OCI-LY7 (cell line): Measurements from ENCODE around the gene HUNK. TPM values are rescaled to one million over a fixed set of nuclear protein-coding genes. Genes with fewer than 3 reads are reported as not detected.

Source experiments
- BruUV-seq: library from RNA; stranded (reverse); fragments of 400-500 nt; replicated peaks from 2 replicates; lab custom pipeline; 2021; lab: Mats Ljungman, UMichigan
- CTCF ChIA-PET: fragments of 300-600 bp; sonication (Branson Sonifier 250); formaldehyde crosslinking; loops from one replicate; lab custom pipeline; 2022; ENCODE audit warnings: antibody characterized with exemption; ENCODE audit not compliant: unreplicated experiment; lab: Charles Lee
- POLR2A ChIA-PET: fragments of 300-600 bp; sonication (Branson Sonifier 250); formaldehyde crosslinking; loops from one replicate; lab custom pipeline; 2022; ENCODE audit warnings: antibody characterized with exemption; lab: Charles Lee
- DNase-seq: peaks from one replicate; pipeline ENCODE4 v3.0.0-alpha.2; 2015; ENCODE audit warnings: low spot score
- H2AFZ ChIP-seq: fragments of 200-600 bp; sonication (generic), shearing (Covaris generic); 2 replicates; pipeline ENCODE4 v1.6.1; 2014; ENCODE audit warnings: mild to moderate bottlenecking, antibody characterized with exemption, low read length, moderate library complexity
- H3K27ac ChIP-seq: fragments of 200-600 bp; sonication (generic); 2 replicates; pipeline ENCODE4 v1.5.1; 2014; ENCODE audit warnings: mixed run types, low read depth, mild to moderate bottlenecking, moderate library complexity, low read length, inconsistent platforms; ENCODE audit not compliant: poor library complexity, severe bottlenecking
- H3K36me3 ChIP-seq: fragments of 200-600 bp; sonication (generic); 2 replicates; pipeline ENCODE4 v1.6.1; 2014; ENCODE audit warnings: mild to moderate bottlenecking, antibody characterized with exemption, low read length, moderate library complexity, mixed read lengths; ENCODE audit not compliant: insufficient read depth
- H3K4me1 ChIP-seq: fragments of 200-600 bp; sonication (generic); 2 replicates; pipeline ENCODE4 v1.5.1; 2014; ENCODE audit warnings: mild to moderate bottlenecking, low read length; ENCODE audit not compliant: insufficient read depth, poor library complexity, severe bottlenecking
- H3K4me2 ChIP-seq: fragments of 200-600 bp; sonication (generic); 2 replicates; pipeline ENCODE4 v1.6.1; 2014; ENCODE audit warnings: mild to moderate bottlenecking, low read length
- H3K4me3 ChIP-seq: fragments of 200-600 bp; sonication (generic); 2 replicates; pipeline ENCODE4 v1.5.1; 2014; ENCODE audit warnings: mild to moderate bottlenecking, low read depth, low read length; ENCODE audit not compliant: poor library complexity, severe bottlenecking
- H3K79me2 ChIP-seq: fragments of 200-600 bp; sonication (generic); 2 replicates; pipeline ENCODE4 v1.6.1; 2016; ENCODE audit warnings: low read depth, mild to moderate bottlenecking, low read length, moderate library complexity, mixed read lengths; ENCODE audit not compliant: insufficient read depth
- H3K9me2 ChIP-seq: fragments of 200-600 bp; sonication (generic); 2 replicates; pipeline ENCODE4 v1.6.1; 2016; ENCODE audit warnings: mild to moderate bottlenecking, low read length, mixed read lengths; ENCODE audit not compliant: insufficient read depth
- H3K9me3 ChIP-seq: fragments of 200-600 bp; sonication (generic); 2 replicates; pipeline ENCODE4 v1.6.1; 2014; ENCODE audit warnings: mild to moderate bottlenecking, mixed run types, low read length, mixed read lengths
- H4K20me1 ChIP-seq: fragments of 200-600 bp; sonication (generic); 2 replicates; pipeline ENCODE4 v1.6.1; 2014; ENCODE audit warnings: mild to moderate bottlenecking, antibody characterized with exemption, low read length, moderate library complexity, mixed read lengths; ENCODE audit not compliant: insufficient read depth
- EZH2phosphoT487 ChIP-seq: fragments of 200-600 bp; sonication (generic); IDR thresholded peaks from 2 replicates; pipeline ENCODE4 v1.6.1; 2018; ENCODE audit warnings: low read depth, borderline replicate concordance, mild to moderate bottlenecking, mixed run types, antibody characterized with exemption, low read length, moderate library complexity, mixed read lengths
- intact Hi-C: fragments of 100-400 bp; cut with micrococcal nuclease; formaldehyde crosslinking; loops from one replicate; pipeline ENCODE4 v1.10.0; 2022; ENCODE audit not compliant: unreplicated experiment
- total RNA-seq, 2 experiments: library from RNA; depleted of rRNA in 1 of 2; stranded (reverse); fragments of >200 nt in 1 of 2; shearing (Covaris generic) in 1 of 2; gene quantifications; 2 replicates each; pipeline ENCODE4 v1.2.3, GENCODE V29; 2014 to 2022
- TF ChIP-seq, protein P1 (sequence below): fragments of 200-600 bp; sonication (generic); conservative IDR thresholded peaks from 2 replicates; pipeline ENCODE4 v1.5.1; 2014; ENCODE audit warnings: mild to moderate bottlenecking, antibody characterized with exemption, low read length, moderate library complexity, mixed read lengths

Gene HUNK
- total RNA-seq, 2 experiments from 2014 or later, result 0.35 to 5.5 TPM

DNA sequence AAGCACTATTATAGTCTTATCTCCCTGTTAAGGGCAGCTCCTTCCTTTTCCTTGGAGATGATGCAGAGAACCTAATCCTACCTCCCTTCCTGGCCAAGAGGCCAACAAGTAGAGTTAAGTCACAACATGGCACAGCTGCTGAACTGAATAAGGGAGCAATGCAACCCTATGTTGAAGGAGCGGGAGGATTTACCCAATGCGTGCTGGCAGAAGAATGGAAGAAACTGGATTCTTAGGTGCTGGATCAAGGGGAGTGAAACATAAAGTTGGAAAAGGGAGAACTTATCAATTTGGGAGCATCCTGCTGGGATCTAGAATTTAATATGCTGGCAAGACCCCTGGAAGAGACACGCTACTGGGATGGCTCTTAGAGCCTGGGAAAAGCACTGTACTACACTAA lies 12.0 kb upstream of the HUNK start:
- Histone ChIP-seq H3K36me3 (no peaks in the 10 kb centered on the region), H3K27ac (no peak overlapping the region), H2AFZ (no peak overlapping the region), H4K20me1 (no peaks in the 10 kb centered on the region), H3K4me1 (no peaks in the 10 kb centered on the region), H3K9me3 (no peaks in the 10 kb centered on the region), H3K9me2 (no peaks in the 10 kb centered on the region), H3K4me2 (no peak overlapping the region), H3K4me3 (no peak overlapping the region), H3K79me2 (no peaks in the 10 kb centered on the region)
- BruUV-seq, result no TSS peak
- intact Hi-C loops, result no loop called here
- POLR2A ChIA-PET, result no interaction called here
- CTCF ChIA-PET, result no interaction called here
- DNase-seq, result no peak
- TF ChIP-seq EZH2phosphoT487, result no peak
- TF ChIP-seq, protein P1, sequence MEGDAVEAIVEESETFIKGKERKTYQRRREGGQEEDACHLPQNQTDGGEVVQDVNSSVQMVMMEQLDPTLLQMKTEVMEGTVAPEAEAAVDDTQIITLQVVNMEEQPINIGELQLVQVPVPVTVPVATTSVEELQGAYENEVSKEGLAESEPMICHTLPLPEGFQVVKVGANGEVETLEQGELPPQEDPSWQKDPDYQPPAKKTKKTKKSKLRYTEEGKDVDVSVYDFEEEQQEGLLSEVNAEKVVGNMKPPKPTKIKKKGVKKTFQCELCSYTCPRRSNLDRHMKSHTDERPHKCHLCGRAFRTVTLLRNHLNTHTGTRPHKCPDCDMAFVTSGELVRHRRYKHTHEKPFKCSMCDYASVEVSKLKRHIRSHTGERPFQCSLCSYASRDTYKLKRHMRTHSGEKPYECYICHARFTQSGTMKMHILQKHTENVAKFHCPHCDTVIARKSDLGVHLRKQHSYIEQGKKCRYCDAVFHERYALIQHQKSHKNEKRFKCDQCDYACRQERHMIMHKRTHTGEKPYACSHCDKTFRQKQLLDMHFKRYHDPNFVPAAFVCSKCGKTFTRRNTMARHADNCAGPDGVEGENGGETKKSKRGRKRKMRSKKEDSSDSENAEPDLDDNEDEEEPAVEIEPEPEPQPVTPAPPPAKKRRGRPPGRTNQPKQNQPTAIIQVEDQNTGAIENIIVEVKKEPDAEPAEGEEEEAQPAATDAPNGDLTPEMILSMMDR, result no peak

DNA sequence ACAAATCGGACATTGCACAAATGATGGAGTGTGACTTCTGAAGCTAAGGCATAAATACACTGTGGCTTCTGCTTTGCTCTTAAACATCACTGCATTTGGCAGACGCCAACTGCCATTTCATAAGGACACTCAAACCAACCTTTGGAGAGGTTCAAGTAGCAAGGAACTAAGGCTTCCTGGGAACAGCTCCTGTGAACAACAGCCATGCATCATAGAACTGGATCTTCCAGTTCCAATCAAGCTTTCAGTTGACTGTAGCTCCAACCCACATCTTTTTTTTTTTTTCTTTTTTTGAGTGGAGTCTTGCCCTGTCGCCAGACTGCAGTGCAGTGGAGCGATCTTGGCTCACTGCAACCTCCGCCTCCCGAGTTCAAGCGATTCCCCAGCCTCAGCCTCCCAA lies 10.7 kb upstream of the HUNK start:
- no peaks in the 10 kb centered on the region for H3K79me2 ChIP-seq
- no peak overlapping the region for H2AFZ ChIP-seq
- DNase-seq, result no peak
- POLR2A ChIA-PET, result interaction anchor here (0.6 kb wide), 2 partner anchors 74 to 236 kb away, joined by 3 read pairs; no protein-coding TSS in a partner anchor
- CTCF ChIA-PET, result no interaction called here
- no peaks in the 10 kb centered on the region for H3K36me3 ChIP-seq
- no peaks in the 10 kb centered on the region for H3K9me2 ChIP-seq
- no peak overlapping the region for H3K4me2 ChIP-seq
- no peaks in the 10 kb centered on the region for H3K9me3 ChIP-seq
- no peaks in the 10 kb centered on the region for H4K20me1 ChIP-seq
- no peaks in the 10 kb centered on the region for H3K4me1 ChIP-seq
- no TSS peak for BruUV-seq
- intact Hi-C loops, result no loop called here
- H3K4me3 ChIP-seq, result no peak overlapping the region
- TF ChIP-seq EZH2phosphoT487, result no peak
- TF ChIP-seq, protein P1, result no peak
- no peak overlapping the region for H3K27ac ChIP-seq

DNA sequence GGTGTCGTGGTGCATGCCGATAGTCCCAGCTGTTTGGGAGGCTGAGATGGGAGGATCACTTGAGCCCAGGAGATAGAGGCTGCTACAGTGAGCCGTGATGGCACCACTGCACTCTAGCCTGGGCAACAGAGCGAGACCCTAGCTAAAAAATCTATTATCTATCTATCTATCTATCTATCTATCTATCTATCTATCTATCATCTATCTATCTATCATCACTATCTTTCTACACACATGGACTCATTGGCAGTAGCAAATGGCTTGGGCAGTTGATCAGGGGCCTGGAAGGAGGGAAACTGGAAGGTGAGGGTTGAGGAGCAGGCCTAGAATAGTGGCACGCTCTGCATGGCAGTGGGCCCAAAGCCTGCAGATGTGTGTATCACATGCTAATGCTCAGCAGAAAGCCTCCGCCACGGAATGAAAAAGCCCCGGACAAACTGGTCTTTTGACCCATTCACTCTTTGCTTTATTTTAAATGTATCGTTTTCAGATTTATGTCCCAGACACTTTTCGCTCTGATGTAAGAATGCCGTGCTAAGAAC lies 7.3 kb upstream of the HUNK start:
- no peak for DNase-seq
- Histone ChIP-seq H3K9me2 (no peaks in the 10 kb centered on the region), H3K79me2 (no peaks in the 10 kb centered on the region), H3K4me2 (no peak overlapping the region), H4K20me1 (no peaks in the 10 kb centered on the region), H3K36me3 (no peaks in the 10 kb centered on the region), H3K27ac (no peak overlapping the region), H3K4me3 (no peak overlapping the region), H3K9me3 (no peaks in the 10 kb centered on the region), H2AFZ (no peak overlapping the region), H3K4me1 (no peaks in the 10 kb centered on the region)
- ChIA-PET POLR2A (no interaction called here), CTCF (no interaction called here)
- no TSS peak for BruUV-seq
- intact Hi-C loops, result no loop called here
- TF ChIP-seq EZH2phosphoT487, result no peak
- TF ChIP-seq, protein P1, result no peak
